MM.1S (cell line): Measurements from ENCODE around the gene PLEKHM3.

Source experiments
- CTCF ChIP-seq: fragments of 300-600 bp; sonication (generic); IDR thresholded peaks from 2 replicates; pipeline ENCODE4 v1.5.1; 2016; ENCODE audit warnings: antibody characterized with exemption, low read length, mixed read lengths
- EZH2phosphoT487 ChIP-seq: fragments of 300-600 bp; sonication (generic); IDR thresholded peaks from 2 replicates; pipeline ENCODE4 v1.6.1; 2018; ENCODE audit warnings: antibody characterized with exemption, low read length

GRCh38 chr2:207870814-207871213 is 154.5 kb downstream of the PLEKHM3 start:
- TF ChIP-seq EZH2phosphoT487 (no peak), CTCF (no peak)
